GM20000 (cell line): ENCODE results near the gene MLYCD.

Experiments
- DNase-seq: peaks from one replicate; pipeline ENCODE4 v3.0.0; 2012; ENCODE audit warnings: low spot score
- TF ChIP-seq, protein P1 (sequence below): IDR thresholded peaks from 2 replicates; pipeline ENCODE4 v1.5.1; 2012; ENCODE audit warnings: mild to moderate bottlenecking, control low read depth; ENCODE audit errors: extremely low read depth, missing control alignments

Gene MLYCD

DNA sequence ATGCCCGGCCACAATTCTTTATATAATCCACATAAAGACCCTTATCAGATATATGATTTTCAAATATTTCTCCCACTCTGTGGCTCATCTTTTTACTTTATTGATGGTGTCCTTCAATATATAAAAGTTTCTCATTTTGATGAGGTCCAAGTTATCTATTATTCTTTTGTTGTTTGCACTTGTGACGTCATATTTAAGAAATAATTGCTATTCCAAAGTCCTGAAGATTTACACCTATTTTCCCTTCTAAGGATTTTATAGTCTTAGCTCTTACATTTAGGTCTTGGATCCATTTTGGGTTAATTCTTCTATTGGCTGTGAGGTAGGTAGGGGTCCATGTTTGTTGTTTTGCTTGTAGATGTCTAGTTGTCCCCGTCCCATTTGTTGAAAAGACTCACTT, 3.0 kb upstream of the MLYCD start:
- no peak for DNase-seq
- TF ChIP-seq, protein P1, sequence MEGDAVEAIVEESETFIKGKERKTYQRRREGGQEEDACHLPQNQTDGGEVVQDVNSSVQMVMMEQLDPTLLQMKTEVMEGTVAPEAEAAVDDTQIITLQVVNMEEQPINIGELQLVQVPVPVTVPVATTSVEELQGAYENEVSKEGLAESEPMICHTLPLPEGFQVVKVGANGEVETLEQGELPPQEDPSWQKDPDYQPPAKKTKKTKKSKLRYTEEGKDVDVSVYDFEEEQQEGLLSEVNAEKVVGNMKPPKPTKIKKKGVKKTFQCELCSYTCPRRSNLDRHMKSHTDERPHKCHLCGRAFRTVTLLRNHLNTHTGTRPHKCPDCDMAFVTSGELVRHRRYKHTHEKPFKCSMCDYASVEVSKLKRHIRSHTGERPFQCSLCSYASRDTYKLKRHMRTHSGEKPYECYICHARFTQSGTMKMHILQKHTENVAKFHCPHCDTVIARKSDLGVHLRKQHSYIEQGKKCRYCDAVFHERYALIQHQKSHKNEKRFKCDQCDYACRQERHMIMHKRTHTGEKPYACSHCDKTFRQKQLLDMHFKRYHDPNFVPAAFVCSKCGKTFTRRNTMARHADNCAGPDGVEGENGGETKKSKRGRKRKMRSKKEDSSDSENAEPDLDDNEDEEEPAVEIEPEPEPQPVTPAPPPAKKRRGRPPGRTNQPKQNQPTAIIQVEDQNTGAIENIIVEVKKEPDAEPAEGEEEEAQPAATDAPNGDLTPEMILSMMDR = no peak

DNA sequence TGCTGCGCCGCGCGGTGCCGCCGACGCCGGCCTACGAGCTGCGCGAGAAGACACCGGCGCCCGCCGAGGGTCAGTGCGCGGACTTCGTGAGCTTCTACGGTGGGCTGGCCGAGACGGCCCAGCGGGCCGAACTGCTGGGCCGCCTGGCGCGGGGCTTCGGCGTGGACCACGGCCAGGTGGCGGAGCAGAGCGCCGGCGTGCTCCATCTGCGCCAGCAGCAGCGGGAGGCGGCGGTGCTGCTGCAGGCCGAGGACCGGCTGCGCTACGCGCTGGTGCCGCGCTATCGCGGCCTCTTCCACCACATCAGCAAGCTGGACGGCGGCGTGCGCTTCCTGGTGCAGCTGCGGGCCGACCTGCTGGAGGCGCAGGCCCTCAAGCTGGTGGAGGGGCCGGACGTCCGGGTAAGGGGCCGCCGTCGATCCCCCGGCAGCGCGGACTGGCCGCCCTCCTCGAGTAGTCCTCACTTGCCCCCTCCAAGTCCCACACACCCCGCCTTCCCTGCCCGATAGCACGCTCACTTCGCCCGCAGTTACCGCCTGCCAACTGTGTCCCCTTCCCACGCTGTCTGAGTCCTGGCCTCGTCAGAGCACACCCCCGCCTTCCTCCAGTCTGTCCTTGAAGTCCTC, 470 bp downstream of the MLYCD start:
- TF ChIP-seq, protein P1 = no peak
- peak; percentile 70 for DNase-seq

DNA sequence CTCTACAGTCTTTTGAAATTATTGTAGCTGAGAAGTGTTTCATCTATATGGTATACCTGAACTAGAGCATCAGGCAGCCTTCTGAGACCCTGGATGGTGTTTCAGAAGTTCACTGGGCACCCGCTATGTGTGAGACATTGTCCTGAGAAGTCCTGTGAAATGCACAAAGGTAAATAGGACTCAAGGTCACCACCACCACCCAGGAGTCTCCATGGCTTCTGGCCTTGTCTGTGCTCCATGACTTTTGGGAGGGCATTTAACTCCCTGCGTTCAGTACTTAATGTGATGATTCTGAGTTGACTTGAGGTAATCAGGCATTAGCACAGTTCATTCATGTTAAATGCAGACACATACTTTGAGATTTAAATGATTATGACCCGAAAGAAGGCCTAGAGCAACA, 1.1 kb downstream of the MLYCD start:
- DNase-seq = no peak
- TF ChIP-seq, protein P1 = no peak

DNA sequence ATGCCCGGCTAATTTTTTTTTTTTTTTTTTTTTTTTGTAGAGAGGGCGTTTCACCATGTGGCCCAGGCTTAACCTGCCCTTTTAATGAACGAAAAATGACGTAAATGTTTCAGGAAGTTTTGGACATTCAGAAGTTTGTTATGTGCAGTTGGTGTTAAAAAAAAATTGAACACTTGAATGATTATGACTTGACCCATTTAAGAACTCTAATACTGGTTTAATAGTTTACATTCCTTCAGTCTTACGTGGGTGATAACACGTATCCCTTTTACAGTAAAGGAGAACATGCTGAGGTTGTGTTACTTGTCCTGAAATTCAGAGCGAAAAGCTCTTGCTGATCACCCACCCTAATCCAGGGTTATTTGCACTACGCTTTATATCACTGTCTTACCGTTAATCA, 1.7 kb downstream of the MLYCD start:
- no peak for DNase-seq
- TF ChIP-seq, protein P1 = no peak

DNA sequence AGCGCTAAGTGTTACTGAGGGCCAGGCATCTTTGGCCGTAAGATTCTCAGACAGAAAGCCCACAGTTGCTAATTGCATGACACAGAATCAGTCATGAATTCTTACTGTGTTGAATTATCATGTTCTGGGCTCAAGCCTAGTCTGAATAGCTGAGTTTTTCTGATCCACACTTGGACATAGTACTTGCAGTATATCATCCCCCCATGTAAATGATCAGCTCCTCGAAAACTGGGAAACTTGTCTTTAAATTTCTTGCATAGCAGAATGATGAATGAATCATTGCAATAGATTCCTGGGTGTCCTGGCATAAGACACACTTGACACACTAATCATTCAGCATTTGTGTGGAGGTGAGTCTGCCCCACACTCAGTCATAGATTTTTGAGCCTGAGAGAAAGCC, 2.2 kb downstream of the MLYCD start:
- TF ChIP-seq, protein P1 = no peak
- DNase-seq = no peak

DNA sequence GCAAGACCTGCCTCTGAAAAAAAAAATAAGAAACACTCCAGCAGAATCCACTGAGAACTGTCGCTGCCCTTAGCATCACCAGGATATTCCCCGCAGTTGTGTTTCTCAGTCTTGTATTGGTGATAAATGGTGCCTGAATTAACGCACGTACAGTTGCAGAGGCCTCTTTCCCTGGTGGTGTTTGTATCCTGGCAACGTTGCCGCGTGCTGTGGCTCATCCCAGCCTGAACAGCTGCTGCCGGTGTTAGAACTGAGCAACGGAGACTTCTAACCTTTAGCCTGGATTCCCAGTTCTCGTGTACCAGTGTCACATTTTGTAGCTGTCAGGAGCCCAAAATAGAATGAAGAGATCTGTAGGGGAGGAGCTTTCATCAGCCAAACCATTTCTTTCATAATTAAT, 4.8 kb downstream of the MLYCD start:
- TF ChIP-seq, protein P1 = no peak
- DNase-seq = no peak

DNA sequence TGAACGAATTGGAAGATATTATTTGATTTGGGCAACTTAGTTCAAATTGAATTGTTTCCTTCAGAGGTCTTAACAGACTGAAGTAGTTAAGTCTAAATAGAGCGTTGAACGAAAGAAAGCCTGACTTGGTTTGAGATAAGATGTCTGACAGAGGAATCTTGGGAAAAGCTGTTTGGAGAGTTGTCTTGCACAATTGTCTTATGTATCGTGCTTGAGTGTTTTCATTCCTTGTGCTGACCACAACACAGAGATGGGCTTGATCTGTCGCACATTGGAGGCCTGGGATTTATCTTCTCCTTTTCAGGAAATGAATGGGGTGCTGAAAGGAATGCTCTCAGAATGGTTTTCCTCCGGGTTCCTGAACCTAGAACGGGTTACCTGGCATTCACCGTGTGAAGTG, 7.8 kb downstream of the MLYCD start:
- DNase-seq = no peak
- TF ChIP-seq, protein P1 = no peak
